GM23248 (cell line): ENCODE data around the gene SPATA32. TPM values are rescaled to one million over a fixed set of nuclear protein-coding genes. Genes with fewer than 3 reads are reported as not detected.

Experiments used
- DNase-seq: peaks from one replicate; pipeline ENCODE4 v3.0.0-alpha.2; 2015
- H2AFZ ChIP-seq: fragments of 200-600 bp; sonication (generic); 2 replicates; pipeline ENCODE4 v1.6.1; 2016; ENCODE audit warnings: antibody characterized with exemption
- H3F3A ChIP-seq: fragments of 200-600 bp; sonication (generic); 2 replicates; pipeline ENCODE4 v1.6.1; 2016; ENCODE audit warnings: mild to moderate bottlenecking, antibody characterized with exemption, mixed run types; ENCODE audit not compliant: insufficient read depth
- H3K27ac ChIP-seq: fragments of 200-600 bp; sonication (generic); 2 replicates; pipeline ENCODE4 v1.5.1; 2016; ENCODE audit warnings: mild to moderate bottlenecking
- H3K27me3 ChIP-seq: fragments of 200-600 bp; sonication (generic); replicated peaks from 2 replicates; pipeline ENCODE4 v1.6.1; 2016; ENCODE audit warnings: mild to moderate bottlenecking; ENCODE audit not compliant: insufficient read depth
- H3K36me3 ChIP-seq: fragments of 200-600 bp; sonication (generic); 2 replicates; pipeline ENCODE4 v1.6.1; 2016; ENCODE audit warnings: low read depth, mild to moderate bottlenecking
- H3K4me1 ChIP-seq: fragments of 200-600 bp; sonication (generic); 2 replicates; pipeline ENCODE4 v1.6.1; 2016; ENCODE audit warnings: mild to moderate bottlenecking; ENCODE audit not compliant: insufficient read depth
- H3K4me2 ChIP-seq: fragments of 200-600 bp; sonication (generic); one replicate; pipeline ENCODE4 v1.6.1; 2016; ENCODE audit warnings: mild to moderate bottlenecking; ENCODE audit not compliant: unreplicated experiment
- H3K4me3 ChIP-seq: fragments of 200-600 bp; sonication (generic); 2 replicates; pipeline ENCODE4 v1.5.1; 2016; ENCODE audit warnings: mild to moderate bottlenecking
- H3K79me2 ChIP-seq: fragments of 200-600 bp; sonication (generic); 2 replicates; pipeline ENCODE4 v1.6.1; 2016; ENCODE audit warnings: mild to moderate bottlenecking; ENCODE audit not compliant: insufficient read depth
- H3K9ac ChIP-seq: fragments of 200-600 bp; sonication (generic); 2 replicates; pipeline ENCODE4 v1.6.1; 2016; ENCODE audit warnings: mild to moderate bottlenecking
- H3K9me2 ChIP-seq: fragments of 200-600 bp; sonication (generic); 2 replicates; pipeline ENCODE4 v1.6.1; 2016; ENCODE audit warnings: mixed run types, mild to moderate bottlenecking, moderate library complexity; ENCODE audit not compliant: insufficient read depth
- H3K9me3 ChIP-seq: fragments of 200-600 bp; sonication (generic); one replicate; pipeline ENCODE4 v1.6.1; 2017; ENCODE audit warnings: low read depth
- H4K20me1 ChIP-seq: fragments of 200-600 bp; sonication (generic); 2 replicates; pipeline ENCODE4 v1.6.0; 2016; ENCODE audit not compliant: insufficient read depth
- EZH2 ChIP-seq: fragments of 200-600 bp; sonication (generic); IDR thresholded peaks from 2 replicates; pipeline ENCODE4 v1.6.1; 2018; ENCODE audit warnings: antibody characterized with exemption, mild to moderate bottlenecking; ENCODE audit not compliant: insufficient read depth, poor library complexity, severe bottlenecking
- EZH2phosphoT487 ChIP-seq: fragments of 200-600 bp; sonication (generic); IDR thresholded peaks from 2 replicates; pipeline ENCODE4 v1.6.1; 2018; ENCODE audit warnings: antibody characterized with exemption, moderate library complexity, mild to moderate bottlenecking, low read depth; ENCODE audit not compliant: insufficient read depth
- WGBS, 2 experiments: methylation state at CpG; one replicate each; pipeline ENCODE4 v1.1.6; 2015 to 2017; ENCODE audit warnings: low lambda C conversion rate in 2 of 2, low coverage in 1 of 2; ENCODE audit errors: missing lambda C conversion rate in 2 of 2; 5-methylcytosine and 5-hydroxymethylcytosine counted together
- in situ Hi-C: fragments of 300-500 bp; cut with MboI; formaldehyde crosslinking; loops from 2 replicates; pipeline ENCODE4 v1.15.0; 2020
- polyA plus RNA-seq: library from polyadenylated mRNA; unstranded; fragments of >200 nt; fragmentation: Nextera tagmentation; extraction: Ambion mirVana; gene quantifications from 2 replicates; pipeline ENCODE4 v1.2.1, GENCODE V29; 2016
- total RNA-seq: library from RNA; depleted of rRNA; stranded (reverse); fragments of >200 nt; shearing (Covaris generic); gene quantifications from 2 replicates; pipeline ENCODE4 v1.2.3, GENCODE V29; 2014

SPATA32 gene
- total and polyA plus RNA-seq, 2 experiments from 2014 or later: not detected

GRCh38 chr17:45266372-45266926, 4.6 kb upstream of the SPATA32 start:
- peak overlapping the region; percentile 52 for H3K4me2 ChIP-seq
- H2AFZ ChIP-seq: no peak overlapping the region
- H3K79me2 ChIP-seq: no peaks in the 10 kb centered on the region
- no peaks in the 10 kb centered on the region for H3K9me2 ChIP-seq
- no peak for DNase-seq
- no peaks in the 10 kb centered on the region for H3K27me3 ChIP-seq
- WGBS, 2 experiments: 94% methylated on average over 13 of the region's 13 CpGs
- peaks cover 27% of the 10 kb centered on the region for H3F3A ChIP-seq
- H3K4me3 ChIP-seq: no peak overlapping the region
- H3K36me3 ChIP-seq: peaks cover 41% of the 10 kb centered on the region
- H3K27ac ChIP-seq: peak overlapping the region; percentile 73
- H4K20me1 ChIP-seq: no peaks in the 10 kb centered on the region
- peak overlapping the region; percentile 23; the same call in 1 of the 2 replicates for H3K9ac ChIP-seq
- in situ Hi-C loops: no loop called here
- peaks cover 12% of the 10 kb centered on the region for H3K4me1 ChIP-seq
- TF ChIP-seq EZH2phosphoT487: no peak
- TF ChIP-seq EZH2: no peak
- no peaks in the 10 kb centered on the region for H3K9me3 ChIP-seq

- peaks cover 36% of the 10 kb centered on the region for H3K36me3 ChIP-seq
- no peak for TF ChIP-seq EZH2
- 0 out of 2 replicates have a peak, but pooled peaks have one; percentile 31 for TF ChIP-seq EZH2phosphoT487
- H4K20me1 ChIP-seq: no peaks in the 10 kb centered on the region
- H3K4me1 ChIP-seq: peaks cover 12% of the 10 kb centered on the region
- no peak overlapping the region for H2AFZ ChIP-seq
- 0 to 5% methylated on average over 1 of the region's 1 CpG for WGBS, 2 experiments
- no peaks in the 10 kb centered on the region for H3K27me3 ChIP-seq
- peaks cover 27% of the 10 kb centered on the region for H3F3A ChIP-seq
- peak overlapping the region; percentile 73 for H3K27ac ChIP-seq
- no peak overlapping the region for H3K4me3 ChIP-seq
- H3K79me2 ChIP-seq: no peaks in the 10 kb centered on the region
- H3K4me2 ChIP-seq: peak overlapping the region; percentile 52
- in situ Hi-C loops: no loop called here
- H3K9me2 ChIP-seq: no peaks in the 10 kb centered on the region
- H3K9me3 ChIP-seq: no peaks in the 10 kb centered on the region
- DNase-seq: peak; percentile 96
- H3K9ac ChIP-seq: peak overlapping the region; percentile 23; the same call in 1 of the 2 replicates
Measured at GRCh38 chr17:45265821-45266220, 3.9 kb upstream of the SPATA32 start.

GRCh38 chr17:45264988-45265387, 3.1 kb upstream of the SPATA32 start:
- no peak for TF ChIP-seq EZH2phosphoT487
- Histone ChIP-seq H3F3A (peaks cover 27% of the 10 kb centered on the region), H3K27me3 (no peaks in the 10 kb centered on the region), H3K4me2 (no peak overlapping the region), H3K79me2 (no peaks in the 10 kb centered on the region), H3K9ac (no peak overlapping the region), H3K9me2 (no peaks in the 10 kb centered on the region), H3K4me3 (no peak overlapping the region), H3K27ac (no peak overlapping the region), H3K4me1 (peaks cover 12% of the 10 kb centered on the region), H3K36me3 (peaks cover 36% of the 10 kb centered on the region), H4K20me1 (no peaks in the 10 kb centered on the region), H2AFZ (no peak overlapping the region), H3K9me3 (no peaks in the 10 kb centered on the region)
- in situ Hi-C loops: no loop called here
- WGBS, 2 experiments: 79 to 86% methylated on average over 8 of the region's 8 CpGs
- DNase-seq: no peak

GRCh38 chr17:45264430-45264829, 2.5 kb upstream of the SPATA32 start:
- Histone ChIP-seq H3K27me3 (no peaks in the 10 kb centered on the region), H3K9ac (no peak overlapping the region), H3K4me2 (no peak overlapping the region), H3K27ac (no peak overlapping the region), H3K4me3 (no peak overlapping the region), H3K4me1 (peaks cover 12% of the 10 kb centered on the region), H3K9me2 (no peaks in the 10 kb centered on the region), H3K9me3 (no peaks in the 10 kb centered on the region), H4K20me1 (no peaks in the 10 kb centered on the region), H3F3A (peaks cover 27% of the 10 kb centered on the region), H3K36me3 (peaks cover 32% of the 10 kb centered on the region), H3K79me2 (no peaks in the 10 kb centered on the region), H2AFZ (no peak overlapping the region)
- no peak for DNase-seq
- in situ Hi-C loops: no loop called here
- 96 to 97% methylated on average over 14 of the region's 14 CpGs for WGBS, 2 experiments
- no peak for TF ChIP-seq EZH2
- TF ChIP-seq EZH2phosphoT487: no peak
